K562 treated with DMSO at 1 percent for 4 hours (cell line): ENCODE measurements around the gene TMEM161A. TPM values are rescaled to one million over a fixed set of nuclear protein-coding genes. Genes with fewer than 3 reads are reported as not detected.

ENCODE experiments used
- total RNA-seq: library from RNA; unstranded; fragments of 300-600 nt; gene quantifications from 2 replicates; pipeline ENCODE4 v1.2.3, GENCODE V29; 2022; ENCODE audit not compliant: insufficient read depth

Gene TMEM161A
- 38.7 and 41.5 TPM in 2 replicates for total RNA-seq

DNA sequence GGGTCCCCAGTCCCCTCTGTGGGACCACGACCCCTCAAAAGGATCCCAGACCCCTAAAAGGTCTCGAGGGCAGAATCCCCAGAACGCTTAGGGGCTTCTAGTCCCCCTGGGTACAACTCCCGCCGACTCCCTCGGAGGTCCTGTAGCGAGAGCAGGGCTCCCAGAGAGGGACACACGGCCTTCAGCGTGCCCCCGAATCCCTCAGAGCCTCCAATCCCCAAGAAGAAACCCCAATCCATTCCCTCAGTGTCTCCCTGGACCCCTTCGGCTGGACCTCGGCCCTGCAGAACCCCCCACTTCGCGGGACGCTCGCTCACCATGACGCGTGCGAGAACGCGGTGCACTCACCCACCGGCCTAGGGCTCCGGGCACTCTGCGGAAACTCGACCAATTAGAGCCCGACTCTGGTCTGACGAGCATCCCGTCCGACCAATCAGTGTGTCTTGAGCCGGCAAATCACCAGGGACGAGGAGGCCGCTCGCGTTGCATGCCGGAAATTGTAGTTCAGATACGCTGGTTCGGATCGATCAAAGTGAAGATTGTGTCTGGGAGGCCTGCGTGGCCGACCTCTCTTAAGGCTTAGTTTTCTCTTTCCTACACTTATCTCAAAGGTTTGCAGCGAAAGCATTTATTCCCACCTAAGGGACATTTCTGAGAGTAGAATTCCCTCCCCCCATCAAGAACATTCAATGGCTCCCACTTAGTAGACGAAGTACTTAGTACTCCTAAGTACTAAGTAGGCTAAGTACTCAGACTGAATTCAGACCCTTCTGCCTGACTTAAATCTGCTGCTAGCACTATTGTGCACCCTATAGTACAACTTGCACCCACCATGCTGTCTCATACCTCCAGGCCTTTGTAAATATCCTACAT, at the start of gene TMEM161A:
Gene TMEM161A, minus strand, starts transcription at position 370 of the 873 bp plus-strand sequence. Its CDS starts 50 bp downstream, at position 320.

DNA sequence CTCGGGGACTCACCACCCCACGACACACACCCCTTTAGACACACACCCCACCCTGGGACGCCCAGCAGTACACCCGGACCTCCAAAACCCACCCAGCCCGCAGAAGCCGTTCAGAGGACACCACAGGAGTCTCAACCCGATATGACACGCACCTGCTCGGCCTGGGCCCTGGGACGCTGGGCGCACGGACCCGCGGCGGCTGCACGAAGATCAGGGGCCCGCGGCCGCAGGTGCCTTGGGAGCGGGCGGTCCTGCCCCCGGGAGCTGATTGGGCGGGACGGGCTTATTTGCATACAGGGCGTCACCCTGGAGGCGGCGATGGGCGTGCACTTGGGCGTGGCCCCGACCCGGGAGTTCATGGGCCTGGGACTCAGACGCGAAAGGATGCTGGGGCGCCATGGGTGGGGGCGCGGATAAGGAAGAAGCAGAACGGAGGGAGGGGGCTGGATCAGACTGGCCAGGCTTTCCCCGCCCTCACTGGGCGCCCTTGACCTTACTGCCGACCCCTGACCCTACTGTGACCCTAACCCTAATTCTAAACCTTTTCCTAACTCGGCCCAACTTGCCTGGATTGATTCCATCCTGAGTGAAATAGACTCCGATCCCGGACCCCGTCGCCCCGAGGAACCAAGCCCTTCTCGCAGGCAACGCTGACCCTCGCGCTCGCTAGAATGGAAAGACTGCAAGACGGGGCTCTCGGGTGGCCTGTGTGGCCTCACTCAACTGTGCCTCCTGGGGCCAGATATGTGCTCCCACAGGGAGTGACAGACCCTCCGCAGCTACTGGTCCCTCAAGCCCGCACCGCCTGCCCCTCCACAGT, 32.0 kb upstream of the TMEM161A start, which contains the start of gene MEF2B:
Gene MEF2B, minus strand, starts transcription at position 211 of the 820 bp plus-strand sequence. CDS start 19,528 bp downstream, outside the sequence.

Other genes starting within 250 kb of the TMEM161A start
- 0.74 TPM in 1 of 2 replicates, not detected in the other for gene CERS1, start 242.3 kb downstream of the TMEM161A start, total RNA-seq
- 391 and 452 TPM in 2 replicates for gene COPE, start 219.1 kb downstream of the TMEM161A start, total RNA-seq
- 68.2 and 90.6 TPM in 2 replicates for gene DDX49, start 218.8 kb downstream of the TMEM161A start, total RNA-seq
- gene HOMER3, start 197.3 kb downstream of the TMEM161A start, total RNA-seq: 8.1 and 8.2 TPM in 2 replicates
- gene SUGP2, start 105.0 kb downstream of the TMEM161A start, total RNA-seq: 53.2 and 71.3 TPM in 2 replicates
- 33.5 and 46.5 TPM in 2 replicates for gene ARMC6, start 104.9 kb downstream of the TMEM161A start, total RNA-seq
- gene SLC25A42, start 74.5 kb downstream of the TMEM161A start, total RNA-seq: 20.4 and 26.7 TPM in 2 replicates
- gene MEF2B, start 31.8 kb upstream of the TMEM161A start, total RNA-seq: 10.8 and 12.1 TPM in 2 replicates
- gene BORCS8, start 53.7 kb upstream of the TMEM161A start, total RNA-seq: 9.9 and 14.2 TPM in 2 replicates
- 148 and 160 TPM in 2 replicates for gene RFXANK, start 53.8 kb upstream of the TMEM161A start, total RNA-seq
- 12.3 and 18.1 TPM in 2 replicates for gene NR2C2AP, start 64.9 kb upstream of the TMEM161A start, total RNA-seq
- gene NCAN, start 73.5 kb upstream of the TMEM161A start, total RNA-seq: not detected in 2 replicates
- not detected in 2 replicates for gene TM6SF2, start 134.8 kb upstream of the TMEM161A start, total RNA-seq
- 36.1 and 51.6 TPM in 2 replicates for gene SUGP1, start 182.0 kb upstream of the TMEM161A start, total RNA-seq
- 30.0 and 33.5 TPM in 2 replicates for gene MAU2, start 182.4 kb upstream of the TMEM161A start, total RNA-seq